K562 (cell line): Measurements from ENCODE around the gene ARMS2.

Experiments
- EP300 ChIP-seq: IDR thresholded peaks from 2 replicates; pipeline ENCODE4 v1.6.1; 2012; ENCODE audit warnings: low read length, improper control_type of control experiment
- FOXM1 ChIP-seq, 2 experiments: fragments of 450-650 bp in 1 of 2; sonication (generic) in 1 of 2; formaldehyde crosslinking in 1 of 2; IDR thresholded peaks; 2 replicates each; pipeline versions ENCODE4 v1.6.1 to v1.9.0; 2017 to 2022; ENCODE audit warnings: low read depth in 2 of 2, mild to moderate bottlenecking in 2 of 2, missing genetic modification reagents in 1 of 2, moderate library complexity in 1 of 2
- LEF1 ChIP-seq: fragments of 450-650 bp; IDR thresholded peaks from 2 replicates; pipeline ENCODE4 v1.6.1; 2016; ENCODE audit warnings: mild to moderate bottlenecking
- NONO ChIP-seq, 2 experiments: fragments of 200-400 bp in 1 of 2; fragments of 450-650 bp in 1 of 2; formaldehyde crosslinking in 1 of 2; IDR thresholded peaks; 2 replicates each; pipeline ENCODE4 v1.6.1; 2017; ENCODE audit warnings: low read depth in 2 of 2, mild to moderate bottlenecking in 2 of 2, moderate library complexity in 2 of 2, low read length in 1 of 2
- SP1 ChIP-seq: sonication (generic); formaldehyde crosslinking; IDR thresholded peaks from 2 replicates; pipeline ENCODE4 v1.8.1; 2022; ENCODE audit warnings: mild to moderate bottlenecking, missing genetic modification reagents
- TF ChIP-seq, protein P1 (sequence below), 3 experiments: IDR thresholded peaks in 2 of 3; conservative IDR thresholded peaks in 1 of 3; 2 replicates each; pipeline ENCODE4 v1.5.1; 2011 to 2012; ENCODE audit warnings: low read length in 3 of 3, mild to moderate bottlenecking in 3 of 3, control low read depth in 2 of 3, improper control_type of control experiment in 1 of 3, inconsistent platforms in 1 of 3, low read depth in 1 of 3, mixed read lengths in 1 of 3, moderate library complexity in 1 of 3; ENCODE audit not compliant: insufficient read depth in 2 of 3
- TF ChIP-seq, protein P2 (sequence below): fragments of 250-450 bp; sonication (Bioruptor Pico); IDR thresholded peaks from 2 replicates; pipeline ENCODE4 v1.8.0; 2021; ENCODE audit warnings: mild to moderate bottlenecking, moderate library complexity
- TF ChIP-seq, protein P3 (sequence below): fragments of 450-650 bp; IDR thresholded peaks from 2 replicates; pipeline ENCODE4 v1.6.1; 2018; ENCODE audit not compliant: partially characterized antibody
- TF ChIP-seq, protein P4 (sequence below): sonication (generic); formaldehyde crosslinking; IDR thresholded peaks from 2 replicates; pipeline ENCODE4 v1.8.1; 2022; ENCODE audit warnings: missing genetic modification reagents

DNA sequence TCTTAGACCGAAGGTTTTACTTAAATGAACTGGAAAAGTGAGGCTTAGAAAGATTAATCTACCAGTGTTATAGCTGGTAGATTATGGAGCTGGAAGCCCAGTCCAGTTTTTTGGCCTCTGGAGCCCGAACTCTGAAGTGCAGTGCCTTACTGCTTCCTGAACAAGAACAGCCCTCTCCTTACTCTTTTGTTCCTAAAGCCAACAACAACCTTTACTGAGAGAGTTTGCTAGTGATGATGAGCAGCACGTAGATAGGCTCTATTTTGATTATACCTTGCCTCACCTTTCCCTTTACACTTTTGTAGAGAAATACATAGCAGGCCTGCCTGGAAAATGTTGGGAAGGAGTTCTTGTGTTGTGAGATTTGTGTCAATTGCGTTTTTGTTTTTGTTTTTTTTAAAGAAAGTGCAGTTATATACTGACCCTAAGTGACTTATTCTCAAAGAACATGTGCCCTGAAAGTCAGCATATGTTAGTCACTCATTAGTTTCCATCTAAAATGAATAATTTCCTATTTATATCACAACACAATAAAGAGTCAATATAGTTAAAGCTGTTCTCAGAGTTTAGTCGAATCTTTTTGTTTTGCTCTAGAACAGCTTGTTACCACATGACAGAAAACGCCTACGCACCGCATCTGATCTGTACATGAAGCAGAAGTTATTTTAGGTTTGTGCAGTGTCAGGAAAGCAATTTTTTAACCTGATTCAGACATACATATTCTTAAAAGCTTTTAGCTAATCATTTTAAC lies 46.9 kb upstream of the ARMS2 start:
- TF ChIP-seq, protein P1, sequence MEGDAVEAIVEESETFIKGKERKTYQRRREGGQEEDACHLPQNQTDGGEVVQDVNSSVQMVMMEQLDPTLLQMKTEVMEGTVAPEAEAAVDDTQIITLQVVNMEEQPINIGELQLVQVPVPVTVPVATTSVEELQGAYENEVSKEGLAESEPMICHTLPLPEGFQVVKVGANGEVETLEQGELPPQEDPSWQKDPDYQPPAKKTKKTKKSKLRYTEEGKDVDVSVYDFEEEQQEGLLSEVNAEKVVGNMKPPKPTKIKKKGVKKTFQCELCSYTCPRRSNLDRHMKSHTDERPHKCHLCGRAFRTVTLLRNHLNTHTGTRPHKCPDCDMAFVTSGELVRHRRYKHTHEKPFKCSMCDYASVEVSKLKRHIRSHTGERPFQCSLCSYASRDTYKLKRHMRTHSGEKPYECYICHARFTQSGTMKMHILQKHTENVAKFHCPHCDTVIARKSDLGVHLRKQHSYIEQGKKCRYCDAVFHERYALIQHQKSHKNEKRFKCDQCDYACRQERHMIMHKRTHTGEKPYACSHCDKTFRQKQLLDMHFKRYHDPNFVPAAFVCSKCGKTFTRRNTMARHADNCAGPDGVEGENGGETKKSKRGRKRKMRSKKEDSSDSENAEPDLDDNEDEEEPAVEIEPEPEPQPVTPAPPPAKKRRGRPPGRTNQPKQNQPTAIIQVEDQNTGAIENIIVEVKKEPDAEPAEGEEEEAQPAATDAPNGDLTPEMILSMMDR (IDR thresholded peaks at IDR 0.05 in 2 of 3, conservative IDR thresholded peaks at IDR 0.05 in 1 of 3; ENCODE audit: insufficient read depth in 2 of 3, low read depth in 1 of 3, low read length in 3 of 3), result no peak
- TF ChIP-seq SP1, result no peak
- no peak for TF ChIP-seq FOXM1 (IDR thresholded peaks at IDR 0.05; ENCODE audit: low read depth)
- TF ChIP-seq FOXM1 (CRISPR knock-in tag; IDR thresholded peaks at IDR 0.05; ENCODE audit: low read depth), result no peak
- no peak for TF ChIP-seq EP300
- TF ChIP-seq, protein P2, sequence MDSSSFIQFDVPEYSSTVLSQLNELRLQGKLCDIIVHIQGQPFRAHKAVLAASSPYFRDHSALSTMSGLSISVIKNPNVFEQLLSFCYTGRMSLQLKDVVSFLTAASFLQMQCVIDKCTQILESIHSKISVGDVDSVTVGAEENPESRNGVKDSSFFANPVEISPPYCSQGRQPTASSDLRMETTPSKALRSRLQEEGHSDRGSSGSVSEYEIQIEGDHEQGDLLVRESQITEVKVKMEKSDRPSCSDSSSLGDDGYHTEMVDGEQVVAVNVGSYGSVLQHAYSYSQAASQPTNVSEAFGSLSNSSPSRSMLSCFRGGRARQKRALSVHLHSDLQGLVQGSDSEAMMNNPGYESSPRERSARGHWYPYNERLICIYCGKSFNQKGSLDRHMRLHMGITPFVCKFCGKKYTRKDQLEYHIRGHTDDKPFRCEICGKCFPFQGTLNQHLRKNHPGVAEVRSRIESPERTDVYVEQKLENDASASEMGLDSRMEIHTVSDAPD (CRISPR knock-in tag), result no peak
- TF ChIP-seq LEF1, result no peak
- TF ChIP-seq, protein P3, sequence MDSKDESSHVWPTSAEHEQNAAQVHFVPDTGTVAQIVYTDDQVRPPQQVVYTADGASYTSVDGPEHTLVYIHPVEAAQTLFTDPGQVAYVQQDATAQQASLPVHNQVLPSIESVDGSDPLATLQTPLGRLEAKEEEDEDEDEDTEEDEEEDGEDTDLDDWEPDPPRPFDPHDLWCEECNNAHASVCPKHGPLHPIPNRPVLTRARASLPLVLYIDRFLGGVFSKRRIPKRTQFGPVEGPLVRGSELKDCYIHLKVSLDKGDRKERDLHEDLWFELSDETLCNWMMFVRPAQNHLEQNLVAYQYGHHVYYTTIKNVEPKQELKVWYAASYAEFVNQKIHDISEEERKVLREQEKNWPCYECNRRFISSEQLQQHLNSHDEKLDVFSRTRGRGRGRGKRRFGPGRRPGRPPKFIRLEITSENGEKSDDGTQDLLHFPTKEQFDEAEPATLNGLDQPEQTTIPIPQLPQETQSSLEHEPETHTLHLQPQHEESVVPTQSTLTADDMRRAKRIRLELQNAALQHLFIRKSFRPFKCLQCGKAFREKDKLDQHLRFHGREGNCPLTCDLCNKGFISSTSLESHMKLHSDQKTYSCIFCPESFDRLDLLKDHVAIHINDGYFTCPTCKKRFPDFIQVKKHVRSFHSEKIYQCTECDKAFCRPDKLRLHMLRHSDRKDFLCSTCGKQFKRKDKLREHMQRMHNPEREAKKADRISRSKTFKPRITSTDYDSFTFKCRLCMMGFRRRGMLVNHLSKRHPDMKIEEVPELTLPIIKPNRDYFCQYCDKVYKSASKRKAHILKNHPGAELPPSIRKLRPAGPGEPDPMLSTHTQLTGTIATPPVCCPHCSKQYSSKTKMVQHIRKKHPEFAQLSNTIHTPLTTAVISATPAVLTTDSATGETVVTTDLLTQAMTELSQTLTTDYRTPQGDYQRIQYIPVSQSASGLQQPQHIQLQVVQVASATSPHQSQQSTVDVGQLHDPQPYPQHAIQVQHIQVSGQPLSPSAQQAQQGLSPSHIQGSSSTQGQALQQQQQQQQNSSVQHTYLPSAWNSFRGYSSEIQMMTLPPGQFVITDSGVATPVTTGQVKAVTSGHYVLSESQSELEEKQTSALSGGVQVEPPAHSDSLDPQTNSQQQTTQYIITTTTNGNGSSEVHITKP, result no peak
- TF ChIP-seq NONO (IDR thresholded peaks at IDR 0.05; ENCODE audit: low read depth in 2 of 2, low read length in 1 of 2), result no peak
- TF ChIP-seq, protein P4, sequence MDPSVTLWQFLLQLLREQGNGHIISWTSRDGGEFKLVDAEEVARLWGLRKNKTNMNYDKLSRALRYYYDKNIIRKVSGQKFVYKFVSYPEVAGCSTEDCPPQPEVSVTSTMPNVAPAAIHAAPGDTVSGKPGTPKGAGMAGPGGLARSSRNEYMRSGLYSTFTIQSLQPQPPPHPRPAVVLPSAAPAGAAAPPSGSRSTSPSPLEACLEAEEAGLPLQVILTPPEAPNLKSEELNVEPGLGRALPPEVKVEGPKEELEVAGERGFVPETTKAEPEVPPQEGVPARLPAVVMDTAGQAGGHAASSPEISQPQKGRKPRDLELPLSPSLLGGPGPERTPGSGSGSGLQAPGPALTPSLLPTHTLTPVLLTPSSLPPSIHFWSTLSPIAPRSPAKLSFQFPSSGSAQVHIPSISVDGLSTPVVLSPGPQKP (CRISPR knock-in tag), result no peak
